Occipital lobe (tissue), 2 donors: ENCODE data around the gene NDUFB4. TPM values are rescaled to one million over a fixed set of nuclear protein-coding genes. Genes with fewer than 3 reads are reported as not detected.
"Not testable (repeated sequence)": the region's sequence is repeated elsewhere in the genome, so short reads cannot be mapped to it uniquely, and the experiment has no call there.

Experiments used
- DNase-seq: peaks from one replicate; lab custom pipeline; 2025; lab: John Stamatoyannopoulos, UW
- total RNA-seq: library from RNA; depleted of rRNA; stranded (reverse); fragments of >200 nt; gene quantifications from one replicate; pipeline ENCODE4 v1.2.3, GENCODE V29; 2014

Gene NDUFB4
- total RNA-seq, 1 donor from 2014 or later: 34.6 TPM

GRCh38 chr3:120569222-120570057, 26.7 kb upstream of the NDUFB4 start:
- DNase-seq: no peak

DNA sequence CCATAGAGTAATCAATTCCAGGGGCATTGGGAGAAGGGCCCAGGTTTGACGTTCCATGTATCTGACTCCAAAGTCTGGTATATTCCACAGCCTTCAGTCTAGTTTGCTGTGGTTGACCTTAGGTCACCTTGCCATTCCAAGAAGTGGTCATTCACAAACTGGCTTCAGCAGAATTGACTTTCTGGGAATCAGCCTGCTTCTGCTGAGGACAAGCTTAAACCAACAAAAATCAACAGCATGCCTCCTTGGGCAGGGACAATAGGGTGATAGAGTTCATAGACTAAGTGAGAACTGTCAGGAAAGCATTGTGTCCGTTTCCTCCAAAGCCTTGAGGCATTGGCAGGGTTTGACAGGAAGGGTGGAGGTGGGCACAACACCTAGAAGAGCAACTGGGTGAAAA, 24.1 kb upstream of the NDUFB4 start:
- DNase-seq: no peak

- DNase-seq: no peak
Observed at GRCh38 chr3:120587332-120587975, 8.7 kb upstream of the NDUFB4 start.

DNA sequence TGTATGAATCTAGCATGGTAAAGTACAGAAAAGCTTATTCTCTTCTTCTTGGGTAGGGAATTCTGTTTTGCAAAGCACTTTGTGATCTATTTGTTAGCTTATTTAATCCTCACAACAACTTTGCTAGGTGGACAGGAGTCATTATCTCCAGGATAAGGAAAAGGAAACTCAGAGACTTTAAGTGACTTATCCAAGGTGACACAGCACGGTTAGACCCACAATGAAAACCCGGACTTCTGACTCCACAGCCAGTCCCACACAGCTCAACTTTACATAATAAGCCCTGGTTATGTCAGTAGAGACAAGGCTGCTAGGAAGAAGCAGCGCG, 384 bp upstream of the NDUFB4 start:
- no peak for DNase-seq

- DNase-seq: no peak
Observed at GRCh38 chr3:120596853-120597223, 702 bp downstream of the NDUFB4 start.

GRCh38 chr3:120597445-120598049, 1.4 kb downstream of the NDUFB4 start:
- DNase-seq: no peak

GRCh38 chr3:120599211-120599610, 3.1 kb downstream of the NDUFB4 start:
- DNase-seq: no peak

DNA sequence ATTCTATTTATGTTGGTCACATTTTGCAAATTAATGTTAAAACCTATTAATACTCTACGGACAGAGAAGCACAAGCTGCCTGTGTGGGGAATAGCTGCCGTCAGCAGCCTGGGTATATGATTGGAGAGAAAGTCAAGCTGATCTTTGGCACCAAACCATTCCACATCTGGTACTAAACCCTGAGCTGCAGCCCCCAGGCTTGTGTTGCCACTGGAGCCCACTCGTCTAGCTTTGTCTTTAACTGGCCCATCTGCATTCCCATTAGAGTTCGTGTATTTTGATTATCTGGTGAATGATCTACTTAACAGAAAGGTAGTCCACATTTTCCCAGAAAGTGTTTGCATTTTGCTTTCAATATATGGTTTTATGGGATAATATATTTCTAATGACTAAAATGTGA, 5.4 kb downstream of the NDUFB4 start:
- no peak for DNase-seq

DNA sequence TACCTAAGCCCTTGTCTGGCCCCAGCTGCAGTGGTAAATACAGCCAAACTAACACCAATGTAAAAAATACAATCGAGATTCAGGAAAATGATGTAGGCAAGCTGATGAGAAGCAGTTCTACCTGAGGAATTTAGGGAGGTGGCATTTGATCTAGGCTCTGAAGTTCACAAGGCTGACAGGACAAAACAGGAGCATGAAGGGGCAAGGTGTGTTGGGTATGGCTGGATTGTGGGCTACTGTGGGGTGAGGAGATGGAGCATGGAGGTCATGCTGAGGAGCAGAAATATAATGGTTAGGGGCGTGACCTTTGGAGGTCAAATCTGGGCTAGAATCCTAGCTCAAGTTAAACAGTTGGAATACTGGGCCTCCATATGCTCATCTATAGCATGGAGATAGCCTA, 6.5 kb downstream of the NDUFB4 start:
- no peak for DNase-seq

GRCh38 chr3:120604382-120604781, 8.2 kb downstream of the NDUFB4 start:
- DNase-seq: no peak

GRCh38 chr3:120604784-120605183, 8.6 kb downstream of the NDUFB4 start:
- no peak for DNase-seq

DNA sequence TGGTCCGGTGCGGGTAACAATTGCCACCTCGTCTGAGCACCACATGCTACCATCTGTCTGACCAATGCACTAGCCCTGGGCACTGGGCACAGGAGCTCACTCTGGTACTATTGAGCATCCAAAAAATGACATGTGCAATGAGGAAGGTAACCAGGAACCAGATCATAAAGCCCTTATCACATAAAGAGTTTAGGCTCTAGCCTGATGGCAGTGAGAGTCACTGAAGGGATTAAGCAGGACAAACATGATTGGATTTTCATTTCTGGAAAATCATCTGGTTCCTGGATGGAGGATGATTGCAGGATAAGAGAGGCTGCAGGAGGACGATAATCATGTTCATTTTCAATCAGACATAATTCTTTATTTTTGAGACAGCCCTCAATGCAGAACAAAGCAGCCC, 12.4 kb downstream of the NDUFB4 start:
- DNase-seq: no peak

DNA sequence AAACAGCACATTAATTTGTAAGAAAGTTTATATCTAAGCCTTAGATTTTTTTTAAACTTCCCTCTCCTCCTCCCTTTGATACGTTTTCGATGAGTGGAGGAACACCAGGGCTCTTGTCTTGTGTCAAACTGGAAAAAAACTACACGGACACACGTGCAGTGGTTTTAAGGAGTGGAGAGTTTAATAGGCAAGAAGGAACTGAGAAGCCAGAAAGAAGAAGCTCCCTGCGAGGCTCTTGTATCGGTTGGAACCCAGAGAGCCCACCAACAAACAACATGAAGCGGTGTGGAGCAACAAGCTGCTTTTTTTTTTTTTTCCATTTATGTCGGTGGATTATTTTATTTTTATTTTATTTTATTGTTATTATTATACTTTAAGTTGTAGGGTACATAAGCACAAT, 18.6 kb downstream of the NDUFB4 start:
- DNase-seq: no peak

DNA sequence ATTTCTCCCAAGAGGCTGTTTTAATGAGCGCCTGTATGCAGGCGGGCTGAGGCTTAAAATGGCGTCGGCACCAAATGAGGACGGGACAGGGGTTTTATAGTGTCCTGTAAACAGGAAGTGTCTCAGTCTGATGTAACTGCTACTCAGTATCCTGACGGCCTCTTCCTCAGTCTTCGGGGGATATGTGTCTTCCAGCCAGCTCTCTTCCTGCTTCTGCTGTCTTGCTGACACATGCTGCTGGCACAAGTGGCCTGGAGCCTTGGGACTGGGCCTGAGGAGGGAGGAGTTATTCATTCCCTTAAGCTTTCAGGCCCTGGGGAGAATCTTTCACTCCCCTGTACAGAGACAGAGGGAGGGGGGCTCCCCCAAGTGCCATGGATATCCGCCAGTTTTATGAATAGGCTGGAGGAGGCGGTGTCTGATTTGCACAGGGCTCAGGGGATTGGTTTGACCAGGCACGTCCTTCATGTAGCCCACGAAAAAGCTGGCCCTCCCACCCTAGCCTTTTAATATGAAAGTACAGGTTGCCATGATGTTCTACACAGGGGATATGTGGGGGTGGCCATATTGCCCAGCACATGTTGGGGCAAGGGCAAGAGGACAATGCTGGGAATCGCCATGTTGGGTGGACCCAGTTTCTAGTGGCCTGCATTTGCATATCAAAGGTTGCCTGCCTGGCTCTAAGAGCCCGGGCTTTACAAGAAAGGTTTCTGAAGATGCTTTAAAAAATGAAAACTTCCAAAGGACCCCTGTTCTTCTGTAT, 19.9 kb downstream of the NDUFB4 start:
- DNase-seq: peak; percentile 12

DNA sequence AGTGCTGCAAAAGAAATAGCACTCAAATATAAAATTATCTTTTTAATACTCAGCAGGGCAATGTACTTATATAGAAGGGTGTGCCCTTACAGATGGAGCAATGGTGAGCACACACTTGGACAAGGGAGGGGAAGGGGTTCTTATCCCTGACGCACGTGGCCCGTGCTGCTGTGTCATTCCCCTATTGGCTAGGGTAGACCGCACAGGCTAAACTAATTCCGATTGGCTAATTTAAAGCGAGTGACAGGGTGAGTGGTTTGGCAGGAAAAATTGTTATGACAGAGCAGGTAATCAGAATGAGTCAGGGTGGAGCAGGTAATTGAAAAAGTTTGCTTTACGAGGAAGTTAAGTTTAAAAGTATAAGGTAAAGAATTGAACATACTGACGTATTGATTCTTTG, 20.6 kb downstream of the NDUFB4 start:
- DNase-seq: not testable (repeated sequence)

DNA sequence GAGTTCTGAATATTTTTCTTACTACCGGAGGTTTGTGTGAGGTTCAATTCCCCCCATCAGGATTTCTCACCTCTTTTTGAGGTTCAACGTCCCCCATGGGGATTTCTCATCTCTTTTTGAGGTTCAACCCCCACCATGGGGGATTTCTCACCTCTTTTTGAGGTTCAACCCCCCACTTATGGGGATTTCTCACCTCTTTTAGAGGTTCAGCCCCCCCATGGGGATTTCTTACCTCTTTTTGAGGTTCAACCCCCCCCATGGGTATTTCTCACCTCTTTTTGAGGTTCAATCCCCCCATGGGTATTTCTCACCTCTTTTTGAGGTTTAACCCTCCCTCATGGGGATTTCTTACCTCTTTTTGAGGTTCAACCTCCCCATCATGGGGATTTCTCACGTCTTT, 26.3 kb downstream of the NDUFB4 start:
- no peak for DNase-seq

- DNase-seq: no peak
Observed at GRCh38 chr3:120622870-120623726, 27.0 kb downstream of the NDUFB4 start.

DNA sequence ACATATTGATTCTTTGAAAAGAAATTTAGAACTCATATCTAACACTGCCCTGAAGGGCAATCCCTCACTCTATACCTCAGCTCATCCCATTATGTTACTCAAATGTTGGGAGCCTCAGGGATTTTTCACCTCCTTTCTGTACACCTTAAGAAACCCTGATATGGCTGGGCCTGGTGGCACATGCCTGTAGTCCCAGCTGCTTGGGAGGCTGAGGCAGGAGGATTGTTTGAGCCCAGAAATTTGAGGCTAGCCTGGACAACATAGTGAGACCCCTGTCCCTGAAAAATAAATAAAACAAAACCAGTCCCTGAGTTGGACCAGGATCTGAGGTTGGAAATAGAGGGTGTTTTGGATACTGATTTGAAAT, 27.6 kb downstream of the NDUFB4 start:
- DNase-seq: no peak

- no peak for DNase-seq
Observed at GRCh38 chr3:120625159-120625586, 29.0 kb downstream of the NDUFB4 start.

DNA sequence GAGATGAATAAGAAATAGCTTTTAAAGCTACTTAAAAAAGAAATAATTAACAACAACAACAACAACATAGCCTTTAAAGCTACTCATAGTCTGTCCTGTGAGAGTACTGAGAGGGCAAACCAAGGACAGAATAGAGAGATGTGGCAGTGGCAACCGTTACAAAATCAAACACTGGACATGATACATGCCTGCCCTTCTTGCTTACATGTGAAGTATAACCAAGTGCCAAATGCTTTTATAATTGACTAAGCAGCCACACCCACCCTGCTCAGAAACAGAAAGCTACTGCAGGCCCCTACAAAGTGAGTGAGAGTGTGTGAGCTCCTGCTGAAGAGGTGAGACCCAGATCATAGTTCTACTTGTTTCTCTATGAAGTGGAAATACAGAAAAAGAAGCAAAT, 38.4 kb downstream of the NDUFB4 start:
- no peak for DNase-seq

DNA sequence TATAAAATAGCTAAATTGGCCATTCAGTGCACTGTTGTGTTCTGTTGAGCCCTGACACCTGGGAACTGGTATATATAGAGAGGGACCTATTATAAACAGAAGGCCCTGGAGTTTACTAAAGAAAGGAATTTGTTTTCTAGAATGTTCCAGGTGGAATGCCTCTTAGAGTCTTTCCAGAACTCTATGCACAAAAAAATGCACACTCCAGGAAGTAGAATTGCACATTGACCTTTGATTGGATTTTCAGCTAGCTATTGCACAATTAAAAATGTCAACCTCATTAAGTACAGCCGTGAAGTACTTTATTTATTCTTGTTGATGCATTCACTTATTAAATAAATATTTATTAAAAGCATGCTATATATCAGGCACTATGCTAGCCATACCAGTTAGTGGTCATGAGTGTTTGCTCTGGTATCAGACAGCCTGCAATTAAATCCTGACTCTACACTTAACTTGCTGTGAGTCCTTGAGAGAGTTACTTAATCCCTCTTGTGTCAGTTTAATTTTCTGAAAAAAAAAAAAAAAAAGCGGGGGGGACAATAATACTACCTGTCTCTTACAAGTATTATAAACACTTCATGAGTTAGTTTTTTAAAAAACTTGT, 40.8 kb downstream of the NDUFB4 start:
- DNase-seq: no peak
